Endothelial cell of umbilical vein (primary cell): ENCODE data around the gene RPS5. TPM values are rescaled to one million over a fixed set of nuclear protein-coding genes. Genes with fewer than 3 reads are reported as not detected.

Source experiments
- BruUV-seq: library from RNA; stranded (reverse); fragments of 400-500 nt; replicated peaks from 2 replicates; lab custom pipeline; 2021; lab: Mats Ljungman, UMichigan
- CTCF ChIA-PET: fragments of 300-600, 350-600 bp; sonication (Branson Sonifier 250); formaldehyde crosslinking; loops from one replicate; lab custom pipeline; 2021; ENCODE audit warnings: antibody characterized with exemption, inconsistent platforms; lab: Charles Lee
- POLR2A ChIA-PET: fragments of 300-600, 350-600 bp; sonication (Branson Sonifier 250); formaldehyde crosslinking; loops from one replicate; lab custom pipeline; 2021; ENCODE audit warnings: antibody characterized with exemption, inconsistent platforms; lab: Charles Lee
- DNase-seq: peaks from one replicate; pipeline ENCODE4 v3.0.0-alpha.2; 2011; ENCODE audit warnings: low read depth, low spot score
- FAIRE-seq: peaks from 2 replicates; lab custom pipeline; 2011; peaks lifted over from hg19 to GRCh38; lab: Jason Lieb, UNC
- H2AFZ ChIP-seq: 2 replicates; pipeline ENCODE4 v1.6.0; 2012; ENCODE audit warnings: low read depth, low read length, control low read depth, inconsistent platforms
- H3K27ac ChIP-seq: 2 replicates; pipeline ENCODE4 v1.5.1; 2011; ENCODE audit warnings: low read depth, mild to moderate bottlenecking, control low read depth, low read length, moderate library complexity; ENCODE audit not compliant: insufficient read depth
- H3K27me3 ChIP-seq, 2 experiments: 2 replicates each; pipeline versions ENCODE4 v1.6.0 to v1.6.1; 2011; ENCODE audit warnings: low read length in 2 of 2, mixed read lengths in 1 of 2; ENCODE audit not compliant: control insufficient read depth in 2 of 2, insufficient read depth in 2 of 2
- H3K36me3 ChIP-seq, 2 experiments: 2 replicates in 1 of 2; 3 replicates in 1 of 2; pipeline ENCODE4 v1.5.1; 2011; ENCODE audit warnings: low read length in 2 of 2, mild to moderate bottlenecking in 1 of 2, moderate library complexity in 1 of 2; ENCODE audit not compliant: control insufficient read depth in 2 of 2, insufficient read depth in 2 of 2; ENCODE audit errors: extremely low read depth in 1 of 2
- H3K4me1 ChIP-seq: 3 replicates; pipeline ENCODE4 v1.5.1; 2011; ENCODE audit warnings: mild to moderate bottlenecking, low read length; ENCODE audit not compliant: control insufficient read depth, insufficient read depth; ENCODE audit errors: extremely low read depth
- H3K4me2 ChIP-seq: 2 replicates; pipeline ENCODE4 v1.6.1; 2011; ENCODE audit warnings: low read length, control low read depth, mixed read lengths; ENCODE audit not compliant: insufficient read depth
- H3K4me3 ChIP-seq, 3 experiments: fragments of 200-600 bp in 1 of 3; sonication (generic), shearing (Covaris generic) in 1 of 3; replicated peaks in 1 of 3; 2 replicates each; pipeline ENCODE4 v1.5.1; 2011 to 2016; ENCODE audit warnings: control low read depth in 3 of 3, low read length in 3 of 3, mild to moderate bottlenecking in 2 of 3, inconsistent platforms in 1 of 3, low read depth in 1 of 3, moderate library complexity in 1 of 3; ENCODE audit not compliant: insufficient read depth in 1 of 3
- H3K79me2 ChIP-seq: 2 replicates; pipeline ENCODE4 v1.6.0; 2012; ENCODE audit warnings: low read length, inconsistent platforms; ENCODE audit not compliant: control insufficient read depth, insufficient read depth
- H3K9ac ChIP-seq: replicated peaks from 2 replicates; pipeline ENCODE3; 2011; ENCODE audit warnings: low read length, control low read depth; ENCODE audit not compliant: insufficient read depth; ENCODE audit errors: extremely low read depth
- H3K9me1 ChIP-seq: replicated peaks from 3 replicates; pipeline ENCODE4 v1.6.0; 2011; ENCODE audit warnings: mild to moderate bottlenecking, low read length; ENCODE audit not compliant: control insufficient read depth, insufficient read depth; ENCODE audit errors: extremely low read depth
- H3K9me3 ChIP-seq: replicated peaks from 2 replicates; pipeline ENCODE4 v1.5.1; 2012; ENCODE audit warnings: low read length, inconsistent platforms; ENCODE audit not compliant: control insufficient read depth, insufficient read depth
- H4K20me1 ChIP-seq: replicated peaks from 2 replicates; pipeline ENCODE3; 2011; ENCODE audit warnings: mild to moderate bottlenecking, low read length; ENCODE audit not compliant: control insufficient read depth, insufficient read depth; ENCODE audit errors: extremely low read depth
- EZH2 ChIP-seq: IDR thresholded peaks from 2 replicates; pipeline ENCODE4 v1.6.1; 2012; ENCODE audit warnings: borderline replicate concordance, low read depth, mild to moderate bottlenecking, moderate library complexity, low read length, inconsistent platforms; ENCODE audit not compliant: severe bottlenecking
- GATA2 ChIP-seq: IDR thresholded peaks from 2 replicates; pipeline ENCODE4 v1.7.0; 2011; ENCODE audit warnings: low read depth, mild to moderate bottlenecking, moderate library complexity, mixed read lengths, low read length; ENCODE audit not compliant: insufficient read length, insufficient read depth
- POLR2A ChIP-seq: IDR thresholded peaks from 2 replicates; pipeline ENCODE4 v1.6.1; 2012; ENCODE audit warnings: low read depth, mild to moderate bottlenecking, control low read depth, low read length
- POLR2AphosphoS5 ChIP-seq: IDR thresholded peaks from 2 replicates; pipeline ENCODE4 v1.6.1; 2012; ENCODE audit warnings: low read depth, mild to moderate bottlenecking, control low read depth, low read length, moderate library complexity; ENCODE audit not compliant: insufficient read depth
- dilution Hi-C: fragments of 300-500 bp; cut with MboI; formaldehyde crosslinking; loops from one replicate; pipeline ENCODE4 v1.15.0; 2019; ENCODE audit warnings: low sequenced_read_pairs; ENCODE audit not compliant: extremely low pct_ligation_motif_present
- intact Hi-C: fragments of 100-400 bp; cut with micrococcal nuclease; formaldehyde crosslinking; loops from one replicate; pipeline ENCODE4 v1.10.0; 2022
- polyA plus RNA-seq, 4 experiments: library from polyadenylated mRNA; depleted of rRNA in 3 of 4; stranded (reverse) in 3 of 4; unstranded in 1 of 4; fragments of >200 nt; gene quantifications; 2 replicates each; pipeline versions ENCODE4 v1.2.1 to v1.2.3, GENCODE V29; 2011 to 2012; ENCODE audit warnings: missing spikeins in 1 of 4
- total RNA-seq: library from RNA; stranded (reverse); gene quantifications from 2 replicates; pipeline ENCODE4 v1.2.3, GENCODE V29; 2021
- TF ChIP-seq, protein P1 (sequence below), 2 donors: IDR thresholded peaks; 1 replicate in 1 of 2; 2 replicates in 1 of 2; pipeline ENCODE4 v1.5.1; 2011; ENCODE audit warnings: low read length in 2 of 2, mild to moderate bottlenecking in 2 of 2, moderate library complexity in 2 of 2, control low read depth in 1 of 2, inconsistent platforms in 1 of 2, low read depth in 1 of 2; ENCODE audit not compliant: insufficient read depth in 1 of 2; ENCODE audit errors: extremely low read depth in 1 of 2
- TF ChIP-seq, protein P2 (sequence below): IDR thresholded peaks from 2 replicates; pipeline ENCODE4 v1.6.1; 2011; ENCODE audit not compliant: insufficient read depth, insufficient read length

The RPS5 gene
- total and polyA plus RNA-seq, 2 donors (not counting 3 experiments of a cell fraction or from before 2014, with no cell fraction given) = 993 to 3,430 TPM

DNA sequence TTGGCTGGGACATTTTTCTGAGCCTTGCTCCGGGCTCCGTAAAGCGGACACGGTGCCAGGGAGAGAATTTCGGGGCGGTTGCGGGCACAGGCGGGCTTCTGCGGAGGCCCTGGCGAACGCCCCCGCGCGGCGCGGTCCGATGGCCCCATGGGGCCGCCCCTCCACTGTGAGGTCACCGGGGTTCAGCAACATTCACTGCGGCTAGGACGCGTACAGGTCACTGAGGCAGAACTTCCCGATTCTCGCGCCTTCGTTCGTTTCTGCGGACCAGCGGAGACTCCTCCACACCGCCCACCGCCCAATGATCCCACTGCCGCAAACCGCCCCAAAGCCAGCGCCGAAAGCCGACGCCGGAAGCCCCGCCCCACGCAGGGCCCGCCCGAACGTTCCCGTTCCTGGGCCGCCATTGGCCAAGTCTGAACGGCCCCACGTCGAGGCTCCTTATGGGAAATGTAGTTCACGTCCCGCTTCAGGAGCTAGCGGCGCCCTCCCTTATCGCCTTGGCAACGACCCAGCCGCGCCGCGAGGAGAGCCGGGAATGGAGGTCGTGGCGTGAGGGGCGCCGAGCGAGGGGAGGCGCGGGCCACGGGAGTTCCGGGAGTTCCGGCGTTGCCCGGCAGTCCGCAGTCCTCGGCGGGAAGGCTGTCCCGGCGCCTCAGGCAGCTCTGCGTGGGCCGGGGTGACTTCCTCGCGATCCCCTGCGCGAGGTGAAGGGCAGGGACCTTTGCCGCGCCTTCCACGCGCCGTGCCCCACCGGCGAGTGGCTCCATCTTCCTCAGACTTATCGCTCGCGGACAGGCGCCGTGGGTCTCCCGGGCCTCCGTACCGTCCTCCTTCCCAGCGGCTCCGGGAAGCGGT is 21.3 kb downstream of the RPS5 start, which contains the start of gene ZNF584:
Gene ZNF584 (plus strand): TSS at position 498 of the 858 bp plus-strand sequence. CDS start 499 bp downstream, outside the sequence.
- intact Hi-C loops = loop anchor here (1.0 to 2.0 kb wide), 8 partner anchors 32 to 226 kb away; partner anchors contain the start of genes ZNF132, ZNF274, ZNF324B and ZNF497

More for the DNA sequence above, 21.3 kb downstream of the RPS5 start, which contains the start of gene ZNF584:
- TSS peak; percentile 69 for BruUV-seq
- TF ChIP-seq POLR2A = peak; percentile 97
- TF ChIP-seq, protein P1, sequence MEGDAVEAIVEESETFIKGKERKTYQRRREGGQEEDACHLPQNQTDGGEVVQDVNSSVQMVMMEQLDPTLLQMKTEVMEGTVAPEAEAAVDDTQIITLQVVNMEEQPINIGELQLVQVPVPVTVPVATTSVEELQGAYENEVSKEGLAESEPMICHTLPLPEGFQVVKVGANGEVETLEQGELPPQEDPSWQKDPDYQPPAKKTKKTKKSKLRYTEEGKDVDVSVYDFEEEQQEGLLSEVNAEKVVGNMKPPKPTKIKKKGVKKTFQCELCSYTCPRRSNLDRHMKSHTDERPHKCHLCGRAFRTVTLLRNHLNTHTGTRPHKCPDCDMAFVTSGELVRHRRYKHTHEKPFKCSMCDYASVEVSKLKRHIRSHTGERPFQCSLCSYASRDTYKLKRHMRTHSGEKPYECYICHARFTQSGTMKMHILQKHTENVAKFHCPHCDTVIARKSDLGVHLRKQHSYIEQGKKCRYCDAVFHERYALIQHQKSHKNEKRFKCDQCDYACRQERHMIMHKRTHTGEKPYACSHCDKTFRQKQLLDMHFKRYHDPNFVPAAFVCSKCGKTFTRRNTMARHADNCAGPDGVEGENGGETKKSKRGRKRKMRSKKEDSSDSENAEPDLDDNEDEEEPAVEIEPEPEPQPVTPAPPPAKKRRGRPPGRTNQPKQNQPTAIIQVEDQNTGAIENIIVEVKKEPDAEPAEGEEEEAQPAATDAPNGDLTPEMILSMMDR (IDR thresholded peaks at IDR 0.05; ENCODE audit: extremely low read depth in 1 of 2, insufficient read depth in 1 of 2, low read depth in 1 of 2, low read length in 2 of 2) = peak in 1 of 2 donors; percentile 33
- TF ChIP-seq, protein P2, sequence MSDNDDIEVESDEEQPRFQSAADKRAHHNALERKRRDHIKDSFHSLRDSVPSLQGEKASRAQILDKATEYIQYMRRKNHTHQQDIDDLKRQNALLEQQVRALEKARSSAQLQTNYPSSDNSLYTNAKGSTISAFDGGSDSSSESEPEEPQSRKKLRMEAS = peak; percentile 46
- TF ChIP-seq EZH2 = no peak
- TF ChIP-seq POLR2AphosphoS5 = peak; percentile 90
- TF ChIP-seq GATA2 = no peak
- POLR2A ChIA-PET = interaction anchor here (0.6 to 1.0 kb wide), 3 partner anchors 32 to 492 kb away, joined by 3 to 4 read pairs (median 3); partner anchors contain the start of genes ZNF132, ZNF417 and ZNF497
- H3K27me3 ChIP-seq = no peaks in the 10 kb centered on the region
- dilution Hi-C loops = no loop called here
- FAIRE-seq (peak; percentile 99), DNase-seq (peak; percentile 94)
- peaks cover 10% of the 10 kb centered on the region for H3K79me2 ChIP-seq
- no peaks in the 10 kb centered on the region for H4K20me1 ChIP-seq
- H3K9me1 ChIP-seq = no peaks in the 10 kb centered on the region
- H3K9me3 ChIP-seq = no peaks in the 10 kb centered on the region
- H3K27ac ChIP-seq = peak within 1 kb of the TSS; percentile 27
- H3K36me3 ChIP-seq = no peaks in the 10 kb centered on the region
- H2AFZ ChIP-seq = peak within 1 kb of the TSS; percentile 84
- CTCF ChIA-PET = interaction anchor here (0.8 to 2.1 kb wide), 3 partner anchors 8 to 46 kb away, joined by 3 to 4 read pairs (median 4); partner anchors contain the start of gene ZNF497
- H3K4me2 ChIP-seq = peak within 1 kb of the TSS; percentile 53
- H3K9ac ChIP-seq = peak within 1 kb of the TSS; percentile 49
- peak within 1 kb of the TSS; percentile 51 to 93 (median 66) for H3K4me3 ChIP-seq
- peaks cover 15% of the 10 kb centered on the region for H3K4me1 ChIP-seq
